Neuronal stem cell (in vitro differentiated cells): Measurements from ENCODE around the gene LRRC25.
A peak's percentile ranks its signal among the peaks of the same experiment; 100 is the strongest.

ENCODE experiments used
- DNase-seq: peaks from one replicate; pipeline ENCODE4 v3.0.0-alpha.2; 2013; ENCODE audit warnings: low spot score
- H2AFZ ChIP-seq: one replicate; pipeline ENCODE4 v1.6.1; 2013; ENCODE audit warnings: mild to moderate bottlenecking, low read length, inconsistent platforms
- H2AK5ac ChIP-seq: 2 replicates; pipeline ENCODE4 v1.6.1; 2013; ENCODE audit warnings: low read depth, mild to moderate bottlenecking, inconsistent platforms, low read length, moderate library complexity, mixed read lengths
- H2BK120ac ChIP-seq: 2 replicates; pipeline ENCODE4 v1.6.1; 2013; ENCODE audit warnings: low read depth, mild to moderate bottlenecking, inconsistent platforms, low read length, moderate library complexity, mixed read lengths
- H2BK12ac ChIP-seq: one replicate; pipeline ENCODE4 v1.6.1; 2013; ENCODE audit warnings: low read length, inconsistent platforms
- H2BK15ac ChIP-seq: 2 replicates; pipeline ENCODE4 v1.6.1; 2013; ENCODE audit warnings: mild to moderate bottlenecking, low read length, inconsistent platforms, mixed read lengths
- H2BK5ac ChIP-seq: one replicate; pipeline ENCODE4 v1.6.1; 2013; ENCODE audit warnings: inconsistent platforms, mild to moderate bottlenecking, low read length, moderate library complexity
- H3K14ac ChIP-seq: one replicate; pipeline ENCODE4 v1.6.1; 2013; ENCODE audit warnings: low read length, inconsistent platforms
- H3K18ac ChIP-seq: 2 replicates; pipeline ENCODE4 v1.6.1; 2013; ENCODE audit warnings: low read length, inconsistent platforms
- H3K23ac ChIP-seq: 2 replicates; pipeline ENCODE4 v1.6.1; 2013; ENCODE audit warnings: low read depth, mild to moderate bottlenecking, mixed read lengths, low read length, inconsistent platforms; ENCODE audit not compliant: poor library complexity
- H3K27ac ChIP-seq: replicated peaks from 3 replicates; pipeline ENCODE4 v1.5.1; 2013; ENCODE audit warnings: low read length, inconsistent platforms
- H3K27me3 ChIP-seq, 3 experiments: 2 replicates each; pipeline ENCODE4 v1.6.1; 2013; ENCODE audit warnings: low read length in 3 of 3, mild to moderate bottlenecking in 2 of 3, inconsistent platforms in 1 of 3, low read depth in 1 of 3, mixed read lengths in 1 of 3, moderate library complexity in 1 of 3; ENCODE audit not compliant: control insufficient read depth in 3 of 3, insufficient read depth in 3 of 3
- H3K36me3 ChIP-seq, 2 donors: replicated peaks in 1 of 2; 2 replicates each; pipeline ENCODE4 v1.6.1; 2013; ENCODE audit warnings: low read length in 2 of 2; ENCODE audit not compliant: control insufficient read depth in 2 of 2, insufficient read depth in 2 of 2
- H3K4ac ChIP-seq: 2 replicates; pipeline ENCODE4 v1.6.1; 2013; ENCODE audit warnings: inconsistent platforms, mild to moderate bottlenecking, low read length, moderate library complexity
- H3K4me1 ChIP-seq, 2 donors: 1 replicate in 1 of 2; 2 replicates in 1 of 2; pipeline ENCODE4 v1.6.1; 2013; ENCODE audit warnings: low read length in 2 of 2, low read depth in 1 of 2; ENCODE audit not compliant: control insufficient read depth in 2 of 2, insufficient read depth in 1 of 2
- H3K4me2 ChIP-seq: one replicate; pipeline ENCODE4 v1.6.1; 2013; ENCODE audit warnings: mild to moderate bottlenecking, low read length, inconsistent platforms; ENCODE audit not compliant: insufficient read depth, poor library complexity, severe bottlenecking
- H3K4me3 ChIP-seq, 2 donors: 2 replicates each; pipeline ENCODE4 v1.5.1; 2013; ENCODE audit warnings: low read length in 2 of 2, mild to moderate bottlenecking in 2 of 2, inconsistent platforms in 1 of 2, moderate library complexity in 1 of 2
- H3K79me1 ChIP-seq: one replicate; pipeline ENCODE4 v1.6.1; 2013; ENCODE audit warnings: low read depth, mild to moderate bottlenecking, inconsistent platforms, low read length, moderate library complexity
- H3K9ac ChIP-seq: one replicate; pipeline ENCODE4 v1.6.1; 2013; ENCODE audit warnings: mild to moderate bottlenecking, low read depth, low read length, inconsistent platforms; ENCODE audit not compliant: poor library complexity
- H3K9me3 ChIP-seq, 2 donors: replicated peaks in 1 of 2; 2 replicates each; pipeline versions ENCODE3 to v1.6.1; 2013; ENCODE audit warnings: low read length in 2 of 2, mild to moderate bottlenecking in 2 of 2, inconsistent platforms in 1 of 2, low read depth in 1 of 2, mixed read lengths in 1 of 2, moderate library complexity in 1 of 2; ENCODE audit not compliant: control insufficient read depth in 2 of 2, insufficient read depth in 1 of 2
- H4K8ac ChIP-seq: one replicate; pipeline ENCODE4 v1.6.1; 2013; ENCODE audit warnings: low read depth, mild to moderate bottlenecking, inconsistent platforms, low read length, moderate library complexity
- H4K91ac ChIP-seq: one replicate; pipeline ENCODE4 v1.6.1; 2013; ENCODE audit warnings: low read length, low read depth, mild to moderate bottlenecking, inconsistent platforms; ENCODE audit not compliant: poor library complexity
- WGBS, 2 donors: extraction: QIAGEN DNeasy Blood & Tissue Kit; methylation state at CpG; one replicate each; pipeline ENCODE4 v1.1.7; 2013; ENCODE audit warnings: missing lambda C conversion rate in 2 of 2, mixed read lengths in 1 of 2; ENCODE audit not compliant: insufficient read length in 2 of 2, insufficient replicate concordance in 1 of 2; ENCODE audit errors: extremely low coverage in 2 of 2; 5-methylcytosine and 5-hydroxymethylcytosine counted together

Gene LRRC25

GRCh38 chr19:18346091-18346490 lies 51.3 kb downstream of the LRRC25 start:
- no CpG with 5 or more reads among the region's 8 CpGs for WGBS, 2 donors
- Histone ChIP-seq H2AK5ac (no peak overlapping the region), H3K9ac (no peak overlapping the region), H3K14ac (no peak overlapping the region), H3K27me3 (peaks cover 0 to 2% (median 0%) of the 10 kb centered on the region in 3 experiments), H3K27ac (no peak overlapping the region), H2BK5ac (no peak overlapping the region), H2BK12ac (no peak overlapping the region), H2BK120ac (no peak overlapping the region), H2BK15ac (no peak overlapping the region), H3K9me3 (no peaks in the 10 kb centered on the region), H3K79me1 (no peaks in the 10 kb centered on the region), H3K4me3 (no peak overlapping the region), H4K91ac (no peak overlapping the region), H3K23ac (no peak overlapping the region), H3K4me1 (peaks cover 6 to 26% of the 10 kb centered on the region in 2 donors), H3K4ac (no peak overlapping the region), H3K18ac (no peak overlapping the region), H2AFZ (no peak overlapping the region), H3K4me2 (no peak overlapping the region), H3K36me3 (peaks cover 1 to 12% of the 10 kb centered on the region in 2 donors), H4K8ac (no peak overlapping the region)
- no peak for DNase-seq

GRCh38 chr19:18345296-18345695 lies 52.1 kb downstream of the LRRC25 start:
- no CpG with 5 or more reads among the region's 6 CpGs for WGBS, 2 donors
- Histone ChIP-seq H3K27ac (no peak overlapping the region), H2BK15ac (no peak overlapping the region), H3K4me2 (no peak overlapping the region), H2AFZ (no peak overlapping the region), H3K4me3 (no peak overlapping the region), H2BK5ac (no peak overlapping the region), H2BK120ac (no peak overlapping the region), H3K27me3 (peaks cover 0 to 2% (median 0%) of the 10 kb centered on the region in 3 experiments), H2BK12ac (no peak overlapping the region), H3K4ac (no peak overlapping the region), H3K36me3 (peaks cover 0 to 7% of the 10 kb centered on the region in 2 donors), H3K4me1 (peaks cover 6 to 26% of the 10 kb centered on the region in 2 donors), H3K9me3 (no peaks in the 10 kb centered on the region), H4K8ac (no peak overlapping the region), H3K9ac (no peak overlapping the region), H4K91ac (no peak overlapping the region), H3K79me1 (no peaks in the 10 kb centered on the region), H3K14ac (no peak overlapping the region), H3K23ac (no peak overlapping the region), H2AK5ac (no peak overlapping the region), H3K18ac (no peak overlapping the region)
- DNase-seq, result no peak

GRCh38 chr19:18344582-18344950 lies 52.9 kb downstream of the LRRC25 start:
- H2BK5ac ChIP-seq, result no peak overlapping the region
- H3K4me3 ChIP-seq, result peak overlapping the region in 1 of 2 donors; percentile 9
- no peak overlapping the region for H3K4ac ChIP-seq
- no peak overlapping the region for H2BK12ac ChIP-seq
- H3K36me3 ChIP-seq, result peaks cover 0 to 4% of the 10 kb centered on the region in 2 donors
- H3K4me1 ChIP-seq, result peaks cover 9 to 31% of the 10 kb centered on the region in 2 donors
- no peak overlapping the region for H3K9ac ChIP-seq
- peak overlapping the region; percentile 26 for H3K4me2 ChIP-seq
- H4K8ac ChIP-seq, result no peak overlapping the region
- no peak overlapping the region for H3K14ac ChIP-seq
- WGBS, 2 donors, result no CpG with 5 or more reads among the region's 13 CpGs
- no peaks in the 10 kb centered on the region for H3K9me3 ChIP-seq
- no peak overlapping the region for H2AK5ac ChIP-seq
- no peak overlapping the region for H4K91ac ChIP-seq
- H2BK15ac ChIP-seq, result no peak overlapping the region
- no peak overlapping the region for H2BK120ac ChIP-seq
- DNase-seq, result no peak
- no peak overlapping the region for H3K27ac ChIP-seq
- H3K79me1 ChIP-seq, result no peaks in the 10 kb centered on the region
- peaks cover 0 to 2% (median 0%) of the 10 kb centered on the region in 3 experiments for H3K27me3 ChIP-seq
- H3K23ac ChIP-seq, result no peak overlapping the region
- H2AFZ ChIP-seq, result peak overlapping the region; percentile 11
- no peak overlapping the region for H3K18ac ChIP-seq

- Histone ChIP-seq H3K27ac (no peak overlapping the region), H4K8ac (no peak overlapping the region), H2AK5ac (no peak overlapping the region), H3K23ac (no peak overlapping the region), H3K14ac (no peak overlapping the region), H3K79me1 (no peaks in the 10 kb centered on the region), H3K18ac (no peak overlapping the region), H3K36me3 (no peaks in the 10 kb centered on the region), H3K4ac (no peak overlapping the region), H3K4me1 (peaks cover 9 to 31% of the 10 kb centered on the region in 2 donors), H2BK12ac (no peak overlapping the region), H3K9ac (peak overlapping the region; percentile 39), H3K27me3 (peaks cover 0 to 4% (median 0%) of the 10 kb centered on the region in 3 experiments), H4K91ac (no peak overlapping the region), H2BK5ac (no peak overlapping the region), H2BK120ac (no peak overlapping the region), H2AFZ (no peak overlapping the region), H3K4me3 (no peak overlapping the region), H2BK15ac (no peak overlapping the region), H3K4me2 (no peak overlapping the region), H3K9me3 (no peaks in the 10 kb centered on the region)
- WGBS, 2 donors, result no CpG with 5 or more reads among the region's 8 CpGs
- DNase-seq, result no peak
Observed at GRCh38 chr19:18342090-18342632, 55.3 kb downstream of the LRRC25 start.
